ENCODE results near the gene DGKB. TPM values are rescaled to one million over a fixed set of nuclear protein-coding genes. Genes with fewer than 3 reads are reported as not detected.

The DGKB gene
- polyA plus RNA-seq, 1 of the 3 experiments (the other 2 are of a cell fraction): 2.1 TPM

- no peak overlapping the region for H3K9ac ChIP-seq
- H3K9me3 ChIP-seq: 0 out of 2 replicates have a peak, but pooled peaks cover 5% of the 10 kb centered on the region
- no peaks in the 10 kb centered on the region for H3K79me2 ChIP-seq (ENCODE audit: insufficient read depth)
- peaks cover 2 to 19% of the 10 kb centered on the region in 2 experiments for H3K4me1 ChIP-seq (ENCODE audit: control insufficient read depth in 1 of 2, insufficient read depth in 2 of 2, low read depth in 1 of 2, low read length in 1 of 2)
- ChIA-PET CTCF (no interaction called here), POLR2A (no interaction called here)
- no peak for TF ChIP-seq RAD21 (IDR thresholded peaks at IDR 0.05; ENCODE audit: low read length)
- TF ChIP-seq CHD2 (IDR thresholded peaks at IDR 0.05; ENCODE audit: low read length, partially characterized antibody): no peak
- peak; percentile 76 for TF ChIP-seq JUND (IDR thresholded peaks at IDR 0.05)
- peak; percentile 45; the same call in 1 of the 2 replicates for TF ChIP-seq RXRA (IDR thresholded peaks at IDR 0.05; ENCODE audit: borderline replicate concordance, low read depth)
- peak; percentile 91 for TF ChIP-seq PBX3 (IDR thresholded peaks at IDR 0.05)
- peak; percentile 67 for TF ChIP-seq TCF12 (IDR thresholded peaks at IDR 0.05)
- peak; percentile 74 for TF ChIP-seq NFIC (IDR thresholded peaks at IDR 0.05; ENCODE audit: borderline replicate concordance)
- TF ChIP-seq EP300 (IDR thresholded peaks at IDR 0.05; ENCODE audit: borderline replicate concordance in 1 of 2, low read depth in 1 of 2, low read length in 1 of 2): peak in 1 of 2 experiments; percentile 41; a peak in 1 of 4 replicates
- no peak for TF ChIP-seq MEF2A (IDR thresholded peaks at IDR 0.05; ENCODE audit: borderline replicate concordance, low read depth)
- TF ChIP-seq FOSL2 (IDR thresholded peaks at IDR 0.05; ENCODE audit: borderline replicate concordance, low read depth): peak; percentile 82
- 39% methylated on average over 4 of the region's 4 CpGs for WGBS (ENCODE audit: low lambda C conversion rate)
- 0 out of 2 replicates have a peak overlapping the region, but pooled peaks have one; percentile 13 for H3K4me2 ChIP-seq
- H3K9me2 ChIP-seq: no peaks in the 10 kb centered on the region
- no peaks in the 10 kb centered on the region for H4K20me1 ChIP-seq (ENCODE audit: insufficient read depth)
- no peak overlapping the region for H3K27ac ChIP-seq (ENCODE audit: low read depth in 2 of 2, low read length in 1 of 2)
- no peak overlapping the region for H3K4me3 ChIP-seq (ENCODE audit: low read depth in 2 of 2, low read length in 1 of 2)
- no peaks in the 10 kb centered on the region for H3K27me3 ChIP-seq (ENCODE audit: insufficient read depth)
- no peak overlapping the region for H2AFZ ChIP-seq (ENCODE audit: low read depth)
- H3K36me3 ChIP-seq (replicated peaks in 1 of 2; ENCODE audit: control insufficient read depth in 1 of 2, insufficient read depth in 2 of 2, low read length in 1 of 2): no peaks in the 10 kb centered on the region
- H3F3A ChIP-seq (replicated peaks; ENCODE audit: insufficient read depth): peaks cover 12% of the 10 kb centered on the region
- no peak for DNase-seq
Measured at GRCh38 chr7:14191686-14192098, 710.9 kb downstream of the DGKB start.

- CTCF ChIA-PET: no interaction called here
- no peak overlapping the region for H3K27ac ChIP-seq (ENCODE audit: low read depth in 2 of 2, low read length in 1 of 2)
- no peaks in the 10 kb centered on the region for H3K4me1 ChIP-seq (ENCODE audit: control insufficient read depth in 1 of 2, insufficient read depth in 2 of 2, low read depth in 1 of 2, low read length in 1 of 2)
- 0 out of 2 replicates have a peak, but pooled peaks cover 5% of the 10 kb centered on the region for H3K9me3 ChIP-seq
- DNase-seq: no peak
- H3K4me3 ChIP-seq (ENCODE audit: low read depth in 2 of 2, low read length in 1 of 2): no peak overlapping the region
- H2AFZ ChIP-seq (ENCODE audit: low read depth): no peak overlapping the region
- no peaks in the 10 kb centered on the region for H3F3A ChIP-seq (replicated peaks; ENCODE audit: insufficient read depth)
- POLR2A ChIA-PET: no interaction called here
- H3K79me2 ChIP-seq (ENCODE audit: insufficient read depth): no peaks in the 10 kb centered on the region
- H3K9me2 ChIP-seq: no peaks in the 10 kb centered on the region
- no peak for TF ChIP-seq SIN3A (IDR thresholded peaks at IDR 0.05; ENCODE audit: borderline replicate concordance, low read depth, low read length)
- TF ChIP-seq TCF12 (IDR thresholded peaks at IDR 0.05): no peak
- TF ChIP-seq ZBTB33 (IDR thresholded peaks at IDR 0.05; ENCODE audit: borderline replicate concordance, low read depth): no peak
- no peak for TF ChIP-seq RFX5 (IDR thresholded peaks at IDR 0.05; ENCODE audit: low read length)
- no peak for TF ChIP-seq MEF2A (IDR thresholded peaks at IDR 0.05; ENCODE audit: borderline replicate concordance, low read depth)
- no peak for TF ChIP-seq RAD21 (IDR thresholded peaks at IDR 0.05; ENCODE audit: low read length)
- no peak for TF ChIP-seq TEAD4 (IDR thresholded peaks at IDR 0.05; ENCODE audit: borderline replicate concordance, insufficient read depth)
- no peak for TF ChIP-seq EZH2phosphoT487 (IDR thresholded peaks at IDR 0.05; ENCODE audit: borderline replicate concordance, low read depth)
- TF ChIP-seq CTCF (IDR thresholded peaks at IDR 0.05): no peak
- TF ChIP-seq REST (IDR thresholded peaks at IDR 0.05; ENCODE audit: low read depth, low read length): no peak
- WGBS (ENCODE audit: low lambda C conversion rate): 87% methylated on average over 6 of the region's 10 CpGs
- H3K36me3 ChIP-seq (replicated peaks in 1 of 2; ENCODE audit: control insufficient read depth in 1 of 2, insufficient read depth in 2 of 2, low read length in 1 of 2): no peaks in the 10 kb centered on the region
- no peaks in the 10 kb centered on the region for H4K20me1 ChIP-seq (ENCODE audit: insufficient read depth)
- no peak overlapping the region for H3K4me2 ChIP-seq
- no peak overlapping the region for H3K9ac ChIP-seq
- no peaks in the 10 kb centered on the region for H3K27me3 ChIP-seq (ENCODE audit: insufficient read depth)
Measured at GRCh38 chr7:14184292-14184864, 718.2 kb downstream of the DGKB start.

All from SK-N-SH (cell line).